Ovary (tissue), 3 donors: ENCODE results near the gene MAN1B1.

ENCODE experiments used
- CTCF ChIP-seq, 3 donors: fragments of 450-650 bp in 2 of 3; fragments of 200-600 bp in 1 of 3; IDR thresholded peaks; one replicate each; pipeline versions ENCODE4 v1.5.1 to v1.8.0; 2016 to 2022; ENCODE audit warnings: antibody characterized with exemption in 3 of 3, mild to moderate bottlenecking in 1 of 3
- EP300 ChIP-seq: sonication (generic); formaldehyde crosslinking; IDR thresholded peaks from one replicate; pipeline ENCODE4 v1.6.1; 2017; ENCODE audit warnings: antibody characterized with exemption
- donor health status: DM: no; HTN: no; CAD: no.

GRCh38 chr9:137158625-137159024 lies 71.8 kb downstream of the MAN1B1 start:
- TF ChIP-seq EP300, result no peak
- no peak for TF ChIP-seq CTCF (IDR thresholded peaks at IDR 0.05)
